ENCODE results near the gene PLA2G2E.

DNA sequence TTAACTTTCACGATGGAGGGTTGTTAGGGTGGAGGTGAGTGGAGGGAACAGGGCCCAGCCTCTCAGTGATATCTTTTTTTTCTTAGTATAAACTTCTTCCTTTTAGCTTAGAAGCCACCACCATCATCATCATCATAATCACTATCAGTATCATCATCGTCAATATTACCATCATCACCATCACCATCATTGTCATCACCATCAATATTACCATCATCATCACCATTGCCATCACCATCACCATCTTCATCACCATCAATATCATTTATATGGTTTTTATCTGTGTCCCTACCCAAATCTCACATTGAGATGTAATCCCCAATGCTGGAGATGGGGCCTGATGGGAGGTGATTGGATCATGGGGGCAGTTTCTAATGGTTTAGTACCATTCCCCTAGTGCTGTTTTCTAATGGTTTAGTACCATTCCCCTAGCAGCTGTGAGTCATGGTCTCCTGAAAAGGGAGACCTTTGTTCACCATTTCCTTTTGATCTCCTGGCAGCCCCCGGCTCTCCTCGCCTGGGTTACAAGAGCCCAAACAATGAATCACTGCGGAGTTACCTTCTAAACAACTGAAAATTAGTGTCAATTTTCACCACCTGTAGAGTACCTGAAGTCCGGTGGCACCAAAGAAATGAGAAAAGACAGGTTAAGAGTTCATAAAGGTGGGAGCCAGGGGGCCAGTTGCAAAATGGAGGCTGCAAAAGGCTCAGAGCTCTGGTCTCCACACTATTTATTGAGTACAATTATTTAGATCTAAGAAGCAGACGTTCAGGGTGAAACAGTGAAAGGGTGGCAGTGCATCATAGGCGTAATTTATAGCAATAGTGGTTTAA, 3.1 kb upstream of the PLA2G2E start:
- TF ChIP-seq EZH2 (IDR thresholded peaks at IDR 0.05; ENCODE audit: insufficient read depth, low read length), result no peak
- TF ChIP-seq, protein P1, sequence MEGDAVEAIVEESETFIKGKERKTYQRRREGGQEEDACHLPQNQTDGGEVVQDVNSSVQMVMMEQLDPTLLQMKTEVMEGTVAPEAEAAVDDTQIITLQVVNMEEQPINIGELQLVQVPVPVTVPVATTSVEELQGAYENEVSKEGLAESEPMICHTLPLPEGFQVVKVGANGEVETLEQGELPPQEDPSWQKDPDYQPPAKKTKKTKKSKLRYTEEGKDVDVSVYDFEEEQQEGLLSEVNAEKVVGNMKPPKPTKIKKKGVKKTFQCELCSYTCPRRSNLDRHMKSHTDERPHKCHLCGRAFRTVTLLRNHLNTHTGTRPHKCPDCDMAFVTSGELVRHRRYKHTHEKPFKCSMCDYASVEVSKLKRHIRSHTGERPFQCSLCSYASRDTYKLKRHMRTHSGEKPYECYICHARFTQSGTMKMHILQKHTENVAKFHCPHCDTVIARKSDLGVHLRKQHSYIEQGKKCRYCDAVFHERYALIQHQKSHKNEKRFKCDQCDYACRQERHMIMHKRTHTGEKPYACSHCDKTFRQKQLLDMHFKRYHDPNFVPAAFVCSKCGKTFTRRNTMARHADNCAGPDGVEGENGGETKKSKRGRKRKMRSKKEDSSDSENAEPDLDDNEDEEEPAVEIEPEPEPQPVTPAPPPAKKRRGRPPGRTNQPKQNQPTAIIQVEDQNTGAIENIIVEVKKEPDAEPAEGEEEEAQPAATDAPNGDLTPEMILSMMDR (IDR thresholded peaks at IDR 0.05; ENCODE audit: insufficient read depth, low read depth, low read length), result no peak
